ENCODE measurements around the gene ZBTB7C. TPM values are rescaled to one million over a fixed set of nuclear protein-coding genes. Genes with fewer than 3 reads are reported as not detected.

Gene ZBTB7C
- total and polyA plus RNA-seq, 2 experiments from 2014 or later, result 2.3 to 5.5 TPM

DNA sequence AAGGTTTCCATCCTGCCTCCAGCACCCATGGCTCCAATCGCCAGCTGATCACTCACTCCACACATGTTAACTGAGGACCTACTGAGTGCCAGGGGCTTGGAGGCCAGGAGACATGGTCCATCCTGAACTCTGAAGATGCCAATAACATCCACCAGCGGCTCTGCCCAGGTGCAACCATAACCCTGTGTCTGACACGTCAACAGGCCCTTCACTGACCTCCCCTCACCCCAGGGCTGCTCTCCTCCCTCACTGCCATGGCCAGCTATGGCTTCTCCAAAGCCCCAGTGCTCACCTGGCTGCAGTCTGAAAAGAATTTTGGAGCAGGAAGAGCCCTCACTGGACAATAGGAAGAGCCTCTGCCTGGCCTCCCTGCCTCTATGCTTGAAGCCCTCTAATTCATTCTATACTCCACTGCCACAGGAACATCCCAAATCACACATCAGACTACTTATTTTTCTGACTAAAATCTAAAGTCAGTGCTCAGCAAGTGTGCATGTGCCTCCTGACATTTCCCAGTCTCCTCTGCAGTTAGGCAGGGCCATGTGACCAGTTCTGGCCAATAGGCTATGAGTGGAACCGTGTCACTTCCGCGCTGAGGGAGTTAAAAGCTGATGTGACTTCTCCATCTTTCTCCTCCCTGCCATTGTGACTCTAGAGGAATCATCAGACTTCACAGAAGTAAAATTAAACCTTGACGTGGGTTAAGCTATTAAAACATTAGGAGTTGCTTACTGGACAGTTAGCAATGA, 37.2 kb downstream of the ZBTB7C start:
- H3K36me3 ChIP-seq, result no peaks in the 10 kb centered on the region
- no peaks in the 10 kb centered on the region for H3K9me3 ChIP-seq (ENCODE audit: low read depth)
- no peak for DNase-seq (ENCODE audit: low read depth in 1 of 2, low spot score in 1 of 2)
- H3K4me3 ChIP-seq, result no peak overlapping the region
- H3K4me1 ChIP-seq (ENCODE audit: low read depth), result peaks cover 11% of the 10 kb centered on the region
- TF ChIP-seq CTCF (IDR thresholded peaks at IDR 0.05; ENCODE audit: low read depth, low read length), result no peak
- H3K27ac ChIP-seq, result no peak overlapping the region
- no peaks in the 10 kb centered on the region for H3K27me3 ChIP-seq

DNA sequence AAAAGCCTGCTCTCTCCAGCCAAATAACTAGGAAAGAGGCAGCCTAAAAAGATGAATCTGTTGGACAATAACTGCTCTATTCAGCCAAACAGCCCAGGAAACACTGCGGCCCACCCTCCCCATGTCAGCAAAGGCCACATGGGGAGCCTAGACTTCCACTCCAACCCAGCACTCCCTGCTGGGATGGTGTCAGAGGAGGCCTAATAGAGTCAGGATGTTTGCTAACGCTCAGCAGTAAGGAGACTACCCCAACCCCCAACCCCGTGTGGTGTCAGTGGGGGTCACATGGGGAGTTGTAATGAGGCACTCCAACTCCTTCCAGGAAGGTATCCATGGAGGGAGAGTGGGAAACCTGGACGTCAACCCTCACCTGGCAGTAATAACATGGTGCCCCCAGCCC, 41.6 kb downstream of the ZBTB7C start:
- DNase-seq (ENCODE audit: low read depth in 1 of 2, low spot score in 1 of 2), result no peak
- H3K36me3 ChIP-seq, result no peaks in the 10 kb centered on the region
- no peaks in the 10 kb centered on the region for H3K9me3 ChIP-seq (ENCODE audit: low read depth)
- H3K4me3 ChIP-seq, result no peak overlapping the region
- H3K27ac ChIP-seq, result no peak overlapping the region
- H3K27me3 ChIP-seq, result no peaks in the 10 kb centered on the region
- no peak for TF ChIP-seq CTCF (IDR thresholded peaks at IDR 0.05; ENCODE audit: low read depth, low read length)
- H3K4me1 ChIP-seq (ENCODE audit: low read depth), result peaks cover 3% of the 10 kb centered on the region

DNA sequence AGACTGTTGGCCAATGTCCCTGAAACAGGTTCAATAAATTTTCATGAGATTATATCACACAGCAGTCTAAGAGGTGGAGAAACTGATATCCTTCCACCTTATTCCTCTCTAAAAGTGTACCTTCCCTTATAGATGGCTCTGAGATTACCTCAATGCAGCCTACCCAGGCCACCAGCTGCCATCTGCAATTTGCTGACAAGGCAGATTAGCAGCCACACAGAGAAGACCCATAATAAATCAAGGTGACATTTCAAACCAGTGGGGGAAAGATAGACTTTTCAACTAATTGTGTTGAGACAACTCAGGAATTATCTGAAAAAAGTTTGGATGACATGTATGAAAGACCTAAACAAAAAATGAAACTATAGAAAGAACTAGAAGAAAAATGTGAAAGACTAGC, 43.2 kb downstream of the ZBTB7C start:
- no peak for DNase-seq (ENCODE audit: low read depth in 1 of 2, low spot score in 1 of 2)
- H3K36me3 ChIP-seq, result no peaks in the 10 kb centered on the region
- no peak overlapping the region for H3K27ac ChIP-seq
- TF ChIP-seq CTCF (IDR thresholded peaks at IDR 0.05; ENCODE audit: low read depth, low read length), result no peak
- H3K4me1 ChIP-seq (ENCODE audit: low read depth), result peaks cover 3% of the 10 kb centered on the region
- no peaks in the 10 kb centered on the region for H3K9me3 ChIP-seq (ENCODE audit: low read depth)
- H3K4me3 ChIP-seq, result no peak overlapping the region
- H3K27me3 ChIP-seq, result no peaks in the 10 kb centered on the region

DNA sequence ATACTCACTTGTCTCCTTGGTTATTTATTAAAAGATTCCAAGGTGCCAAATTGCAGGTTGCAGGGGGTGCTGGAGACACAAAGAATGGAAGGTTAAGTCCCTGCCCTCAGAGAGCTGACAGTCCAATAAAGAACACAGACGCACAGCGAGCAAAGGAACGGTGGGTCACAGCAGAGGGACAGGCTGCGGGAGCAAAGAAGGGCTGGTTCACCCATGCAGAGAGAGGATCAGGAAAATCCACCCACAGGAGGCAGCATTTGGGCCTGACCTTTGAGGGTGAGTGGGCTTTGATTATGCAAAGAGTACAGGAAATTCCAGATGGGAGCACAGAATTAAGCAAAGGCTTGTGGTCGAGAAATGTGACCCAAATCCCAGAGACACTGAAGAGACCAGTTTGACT, 45.0 kb downstream of the ZBTB7C start:
- no peaks in the 10 kb centered on the region for H3K27me3 ChIP-seq
- H3K36me3 ChIP-seq, result no peaks in the 10 kb centered on the region
- no peak for DNase-seq (ENCODE audit: low read depth in 1 of 2, low spot score in 1 of 2)
- no peak for TF ChIP-seq CTCF (IDR thresholded peaks at IDR 0.05; ENCODE audit: low read depth, low read length)
- H3K9me3 ChIP-seq (ENCODE audit: low read depth), result no peaks in the 10 kb centered on the region
- H3K4me1 ChIP-seq (ENCODE audit: low read depth), result peaks cover 3% of the 10 kb centered on the region
- no peak overlapping the region for H3K27ac ChIP-seq
- no peak overlapping the region for H3K4me3 ChIP-seq

DNA sequence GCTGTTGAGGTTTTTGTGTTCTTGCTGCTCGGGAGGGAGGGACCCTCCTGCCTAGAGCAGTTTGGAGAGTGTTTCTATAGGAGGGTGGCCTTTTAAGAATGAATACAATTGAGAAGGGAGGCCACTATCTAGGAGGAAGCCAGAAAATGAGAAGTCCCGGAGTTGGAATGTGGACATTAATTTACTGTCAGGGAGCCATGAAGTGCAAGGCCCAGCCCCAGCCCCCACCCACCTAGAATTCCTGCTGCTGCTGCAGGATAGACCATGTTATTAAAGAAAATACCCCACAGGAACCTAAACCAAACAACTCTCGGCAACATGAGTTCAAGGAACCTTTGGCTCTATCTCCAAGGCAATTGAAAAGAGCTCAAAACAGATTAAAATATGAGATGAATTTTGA, 46.0 kb downstream of the ZBTB7C start:
- H3K4me1 ChIP-seq (ENCODE audit: low read depth), result peaks cover 3% of the 10 kb centered on the region
- DNase-seq (ENCODE audit: low read depth in 1 of 2, low spot score in 1 of 2), result no peak
- no peak overlapping the region for H3K4me3 ChIP-seq
- TF ChIP-seq CTCF (IDR thresholded peaks at IDR 0.05; ENCODE audit: low read depth, low read length), result no peak
- no peaks in the 10 kb centered on the region for H3K36me3 ChIP-seq
- no peak overlapping the region for H3K27ac ChIP-seq
- no peaks in the 10 kb centered on the region for H3K27me3 ChIP-seq
- no peaks in the 10 kb centered on the region for H3K9me3 ChIP-seq (ENCODE audit: low read depth)

All from cardiac muscle cell (in vitro differentiated cells and primary cell).